ENCODE results near the gene GNB1. TPM values are rescaled to one million over a fixed set of nuclear protein-coding genes. Genes with fewer than 3 reads are reported as not detected.
A peak's percentile ranks its signal among the peaks of the same experiment; 100 is the strongest.

GNB1 gene
- total and polyA plus RNA-seq, 10 of the 15 experiments (the other 5 are each of a cell fraction or from before 2014, with no cell fraction given) = 23.0 to 392 (median 93.9) TPM

DNA sequence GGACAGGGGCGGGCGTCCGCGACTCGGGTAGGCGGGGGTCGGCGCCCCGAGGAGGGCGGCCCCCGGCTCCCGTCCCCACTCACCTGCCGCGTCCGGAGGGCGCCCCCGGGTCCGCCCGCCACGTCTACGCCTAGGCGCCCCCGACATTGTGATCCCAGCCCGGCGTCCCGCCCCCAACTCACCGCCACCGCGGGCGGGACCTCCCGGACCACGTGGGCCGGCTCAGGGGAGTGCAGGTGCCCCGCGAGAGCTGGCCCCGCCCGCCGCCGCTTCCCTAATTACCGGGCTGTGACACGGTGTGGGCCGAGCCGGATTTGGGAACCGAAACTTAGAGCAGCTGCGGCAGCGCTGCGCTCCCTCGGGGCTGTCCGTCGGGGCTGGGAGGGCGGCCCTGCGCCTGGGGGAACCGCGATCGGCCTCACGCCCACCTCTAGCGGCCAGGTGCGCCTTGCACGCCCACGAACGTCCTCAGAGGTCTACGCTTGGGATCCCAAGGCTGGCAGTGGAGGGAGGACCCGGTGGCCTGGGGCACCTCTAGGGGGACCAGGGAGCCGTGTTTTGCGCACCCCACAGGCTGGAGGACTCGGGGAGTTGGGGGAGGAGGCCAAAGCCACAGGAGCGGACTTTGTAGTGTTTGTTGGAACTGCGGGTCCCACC lies 112.1 kb downstream of the GNB1 start (continued):
- TF ChIP-seq YY1 (IDR thresholded peaks at IDR 0.05; ENCODE audit: low read depth, low read length) (peak; percentile 69; the same call in 1 of the 2 replicates), RCOR1 (conservative IDR thresholded peaks at IDR 0.05; ENCODE audit: low read depth, low read length) (peak; percentile 82; the same call in 1 of the 2 replicates), ASH2L (IDR thresholded peaks at IDR 0.05; ENCODE audit: borderline replicate concordance, low read depth) (no peak), SMARCA5 (IDR thresholded peaks at IDR 0.05) (no peak; the same call in 1 of the 2 replicates), BMI1 (IDR thresholded peaks at IDR 0.05; ENCODE audit: borderline replicate concordance) (peak; percentile 26; the same call in 1 of the 2 replicates), SREBF1 (IDR thresholded peaks at IDR 0.05; ENCODE audit: low read length) (no peak; the same call in 1 of the 2 replicates), ZNF622 (IDR thresholded peaks at IDR 0.05) (no peak), GABPA (IDR thresholded peaks at IDR 0.05; ENCODE audit: low read depth) (no peak), ZZZ3 (IDR thresholded peaks at IDR 0.05; ENCODE audit: control insufficient read depth, insufficient read length, low read depth) (no peak), USF1 (IDR thresholded peaks at IDR 0.05; ENCODE audit: borderline replicate concordance, extremely low read length, insufficient read depth, low read depth, low read length) (peak; percentile 90), ZNF592 (IDR thresholded peaks at IDR 0.05) (0 out of 2 replicates have a peak, but pooled peaks have one; percentile 30), CEBPB (IDR thresholded peaks at IDR 0.05; ENCODE audit: borderline replicate concordance in 1 of 2, low read depth in 2 of 2, low read length in 2 of 2) (no peak), BRCA1 (IDR thresholded peaks at IDR 0.05; ENCODE audit: low read depth, low read length) (no peak), EP300 (IDR thresholded peaks at IDR 0.05; ENCODE audit: borderline replicate concordance in 1 of 2, control insufficient read depth in 1 of 2, low read depth in 2 of 2, low read length in 2 of 2) (peak; percentile 69 to 87; a peak in 3 of 4 replicates), BACH1 (IDR thresholded peaks at IDR 0.05; ENCODE audit: borderline replicate concordance) (peak; percentile 92), SMAD1 (IDR thresholded peaks at IDR 0.05; ENCODE audit: low read depth, partially characterized antibody) (peak; percentile 32), YBX1 (IDR thresholded peaks at IDR 0.05) (no peak), ZNF384 (IDR thresholded peaks at IDR 0.05; ENCODE audit: borderline replicate concordance, low read depth, low read length) (no peak; the same call in 1 of the 2 replicates), CBX5 (IDR thresholded peaks at IDR 0.05; ENCODE audit: low read depth) (0 out of 2 replicates have a peak, but pooled peaks have one; percentile 48), TCF7 (IDR thresholded peaks at IDR 0.05; ENCODE audit: borderline replicate concordance) (no peak), MXI1 (IDR thresholded peaks at IDR 0.05; ENCODE audit: low read depth, low read length) (peak; percentile 77; the same call in 1 of the 2 replicates), BCL3 (IDR thresholded peaks at IDR 0.05; ENCODE audit: borderline replicate concordance, insufficient read depth, low read depth, low read length, poor library complexity, severe bottlenecking) (peak; percentile 85)
- TF ChIP-seq, protein P1, sequence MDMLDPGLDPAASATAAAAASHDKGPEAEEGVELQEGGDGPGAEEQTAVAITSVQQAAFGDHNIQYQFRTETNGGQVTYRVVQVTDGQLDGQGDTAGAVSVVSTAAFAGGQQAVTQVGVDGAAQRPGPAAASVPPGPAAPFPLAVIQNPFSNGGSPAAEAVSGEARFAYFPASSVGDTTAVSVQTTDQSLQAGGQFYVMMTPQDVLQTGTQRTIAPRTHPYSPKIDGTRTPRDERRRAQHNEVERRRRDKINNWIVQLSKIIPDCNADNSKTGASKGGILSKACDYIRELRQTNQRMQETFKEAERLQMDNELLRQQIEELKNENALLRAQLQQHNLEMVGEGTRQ (IDR thresholded peaks at IDR 0.05; ENCODE audit: borderline replicate concordance, low read depth, low read length) = peak; percentile 48

All from GM12878 (cell line).